ENCODE results near the gene OSCP1.

GRCh38 chr1:36482724-36483388 lies 32.6 kb upstream of the OSCP1 start, which contains the start of gene CSF3R:
- TF ChIP-seq CTCF (optimal IDR thresholded peaks at IDR 0.05 in 1 of 3, IDR thresholded peaks at IDR 0.05 in 1 of 3, conservative IDR thresholded peaks at IDR 0.05 in 1 of 3; ENCODE audit: extremely low read depth in 1 of 3, insufficient read depth in 2 of 3, low read length in 3 of 3) (no peak), EZH2 (IDR thresholded peaks at IDR 0.05; ENCODE audit: low read length) (no peak)
